Measurements from ENCODE around the gene ATP11A.

The ATP11A gene

GRCh38 chr13:112904436-112904960 lies 214.7 kb downstream of the ATP11A start:
- no peak for DNase-seq

GRCh38 chr13:112905086-112905485 lies 215.2 kb downstream of the ATP11A start:
- intact Hi-C loops (cut with DNase I): no loop called here

More at GRCh38 chr13:112904436-112904960, 214.7 kb downstream of the ATP11A start:
- intact Hi-C loops (cut with DNase I): no loop called here

GRCh38 chr13:112905619-112905989 lies 215.8 kb downstream of the ATP11A start:
- intact Hi-C loops (cut with DNase I): no loop called here
- no peak for DNase-seq

More at GRCh38 chr13:112905086-112905485, 215.2 kb downstream of the ATP11A start:
- DNase-seq: no peak

GRCh38 chr13:112905990-112906641 lies 216.3 kb downstream of the ATP11A start:
- peak in 2 of 42 donors; percentile 9 to 29 for DNase-seq
- intact Hi-C loops (cut with DNase I): no loop called here

GRCh38 chr13:112907286-112907685 lies 217.4 kb downstream of the ATP11A start:
- intact Hi-C loops (cut with DNase I): no loop called here
- DNase-seq: peak in 2 of 42 donors; percentile 2 to 22

- intact Hi-C loops (cut with DNase I): no loop called here
- DNase-seq: peak in 2 of 42 donors; percentile 12
Measured at GRCh38 chr13:112907871-112908331, 218.1 kb downstream of the ATP11A start.

- intact Hi-C loops (cut with DNase I): no loop called here
- DNase-seq: peak in 1 of 42 donors; percentile 1
Measured at GRCh38 chr13:112908342-112908741, 218.5 kb downstream of the ATP11A start.

- intact Hi-C loops (cut with DNase I): no loop called here
- no peak for DNase-seq
Measured at GRCh38 chr13:112910016-112910415, 220.2 kb downstream of the ATP11A start.

- intact Hi-C loops (cut with DNase I): no loop called here
- DNase-seq: no peak
Measured at GRCh38 chr13:112910616-112911280, 220.9 kb downstream of the ATP11A start.

- DNase-seq: no peak
Measured at GRCh38 chr13:112911285-112911701, 221.5 kb downstream of the ATP11A start.

GRCh38 chr13:112911883-112912282 lies 222.0 kb downstream of the ATP11A start:
- intact Hi-C loops (cut with DNase I): no loop called here
- DNase-seq: no peak

More at GRCh38 chr13:112911285-112911701, 221.5 kb downstream of the ATP11A start:
- intact Hi-C loops (cut with DNase I): no loop called here

- intact Hi-C loops (cut with DNase I): no loop called here
Measured at GRCh38 chr13:112912726-112913440, 223.0 kb downstream of the ATP11A start.

GRCh38 chr13:112916296-112916695 lies 226.5 kb downstream of the ATP11A start:
- no peak for DNase-seq

More at GRCh38 chr13:112912726-112913440, 223.0 kb downstream of the ATP11A start:
- DNase-seq: no peak

GRCh38 chr13:112917056-112917664 lies 227.3 kb downstream of the ATP11A start:
- intact Hi-C loops (cut with DNase I): no loop called here
- no peak for DNase-seq

More at GRCh38 chr13:112916296-112916695, 226.5 kb downstream of the ATP11A start:
- intact Hi-C loops (cut with DNase I): no loop called here

GRCh38 chr13:112917737-112918136 lies 227.9 kb downstream of the ATP11A start:
- no peak for DNase-seq
- intact Hi-C loops (cut with DNase I): no loop called here

GRCh38 chr13:112918266-112918665 lies 228.4 kb downstream of the ATP11A start:
- DNase-seq: no peak
- intact Hi-C loops (cut with DNase I): no loop called here

- no peak for DNase-seq
- intact Hi-C loops (cut with DNase I): no loop called here
Measured at GRCh38 chr13:112918746-112919145, 228.9 kb downstream of the ATP11A start.

- no peak for DNase-seq
- intact Hi-C loops (cut with DNase I): no loop called here
Measured at GRCh38 chr13:112923962-112924361, 234.1 kb downstream of the ATP11A start.

- intact Hi-C loops (cut with DNase I): no loop called here
- DNase-seq: no peak
Measured at GRCh38 chr13:112924365-112924764, 234.5 kb downstream of the ATP11A start.

All from head of caudate nucleus (tissue), 42 donors.